Left forelimb (tissue), 1 donor: ENCODE data around the gene POTEF.
"Not testable (repeated sequence)": the region's sequence is repeated elsewhere in the genome, so short reads cannot be mapped to it uniquely, and the experiment has no call there.

Experiments used
- DNase-seq: peaks from one replicate; pipeline ENCODE4 v3.0.0-alpha.2; 2018; ENCODE audit warnings: low spot score

The POTEF gene

GRCh38 chr2:130128464-130128863, 558 bp downstream of the POTEF start:
- peak; percentile 31 for DNase-seq

GRCh38 chr2:130127726-130128125, 1.3 kb downstream of the POTEF start:
- DNase-seq = not testable (repeated sequence)

DNA sequence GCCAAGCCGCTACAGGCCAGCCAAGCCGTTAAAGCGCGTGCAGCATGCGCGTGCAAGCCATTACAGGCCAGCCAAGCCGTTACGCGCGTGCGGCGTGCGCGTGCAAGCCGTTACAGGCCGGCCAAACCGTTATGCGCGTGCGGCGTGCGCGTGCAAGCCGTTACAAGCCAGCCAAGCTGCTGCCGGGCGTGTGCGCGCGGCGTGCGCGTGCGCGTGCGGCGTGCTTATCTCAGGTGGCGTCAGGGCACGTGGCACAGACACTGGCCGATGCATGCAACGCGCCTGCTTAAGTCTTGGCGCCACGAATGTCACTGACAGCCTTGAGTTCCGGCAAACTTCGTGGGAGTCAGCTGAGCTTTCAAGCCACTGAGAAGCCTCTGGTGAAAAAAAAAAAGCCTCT, 8.1 kb downstream of the POTEF start:
- not testable (repeated sequence) for DNase-seq

GRCh38 chr2:130102597-130103363, 26.2 kb downstream of the POTEF start:
- not testable (repeated sequence) for DNase-seq

DNA sequence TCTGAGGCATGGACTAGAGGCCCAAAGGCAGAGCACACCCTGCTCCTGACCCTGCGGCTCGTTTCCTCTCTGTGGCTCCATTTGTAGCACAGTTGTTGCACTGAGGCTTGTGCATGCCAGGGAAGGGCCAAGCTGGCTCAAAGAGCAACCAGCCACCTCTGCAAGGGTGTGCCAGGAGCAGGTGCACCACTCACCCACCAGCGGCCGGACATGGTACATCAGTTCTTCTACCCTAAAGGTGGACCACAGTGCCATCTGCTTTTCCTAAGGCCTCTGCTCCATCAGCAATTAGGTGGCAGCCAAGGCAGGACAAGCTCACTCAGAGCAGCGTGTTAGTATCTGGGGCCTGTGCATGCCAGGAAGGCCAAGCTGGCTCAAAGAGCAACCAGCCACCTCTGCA, 66.4 kb downstream of the POTEF start:
- not testable (repeated sequence) for DNase-seq

DNA sequence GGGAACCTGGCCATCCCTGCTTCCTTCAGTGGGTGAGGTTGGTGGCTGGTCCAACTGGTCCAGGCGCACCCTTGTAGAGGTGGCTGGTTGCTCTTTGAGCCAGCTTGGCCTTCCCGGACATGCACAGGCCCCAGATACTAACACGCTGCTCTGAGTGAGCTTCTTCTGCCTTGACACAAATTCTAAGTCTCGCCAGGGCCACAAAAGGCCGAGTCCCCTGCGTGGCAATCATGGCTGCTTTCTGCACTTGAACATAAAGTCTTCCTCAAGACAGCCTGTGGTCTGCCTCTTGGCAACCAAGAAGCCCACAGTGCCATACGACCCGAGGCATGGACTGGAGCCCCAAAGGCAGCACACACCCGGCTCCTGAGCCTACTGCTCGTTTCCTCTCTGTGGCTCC, 69.0 kb downstream of the POTEF start:
- not testable (repeated sequence) for DNase-seq

DNA sequence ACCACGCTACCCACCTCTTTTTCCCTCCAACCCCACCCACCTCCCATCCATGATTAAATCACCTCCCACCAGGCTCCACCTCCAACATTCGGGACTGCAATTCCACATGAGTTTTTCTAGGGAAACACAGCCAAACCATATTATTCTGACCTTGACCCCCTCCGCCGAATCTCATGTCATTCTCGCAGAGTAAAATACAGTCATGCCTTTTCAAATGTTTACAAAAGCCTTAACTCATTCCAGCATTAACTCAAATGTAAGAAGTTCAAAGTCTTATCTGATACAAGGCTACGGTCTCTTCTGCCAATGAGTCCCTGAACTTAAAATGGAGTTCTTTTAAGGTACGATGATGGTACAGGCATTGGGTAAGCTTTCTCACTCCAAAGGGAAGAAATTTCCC, 72.7 kb downstream of the POTEF start:
- DNase-seq = not testable (repeated sequence)

GRCh38 chr2:130053217-130053911, 75.7 kb downstream of the POTEF start:
- DNase-seq = not testable (repeated sequence)

- not testable (repeated sequence) for DNase-seq
These were observed 76.6 kb downstream of the POTEF start for GRCh38 chr2:130052376-130052775.

GRCh38 chr2:130048422-130048821, 80.6 kb downstream of the POTEF start:
- not testable (repeated sequence) for DNase-seq

- not testable (repeated sequence) for DNase-seq
These were observed 90.8 kb downstream of the POTEF start for GRCh38 chr2:130038265-130038603.

DNA sequence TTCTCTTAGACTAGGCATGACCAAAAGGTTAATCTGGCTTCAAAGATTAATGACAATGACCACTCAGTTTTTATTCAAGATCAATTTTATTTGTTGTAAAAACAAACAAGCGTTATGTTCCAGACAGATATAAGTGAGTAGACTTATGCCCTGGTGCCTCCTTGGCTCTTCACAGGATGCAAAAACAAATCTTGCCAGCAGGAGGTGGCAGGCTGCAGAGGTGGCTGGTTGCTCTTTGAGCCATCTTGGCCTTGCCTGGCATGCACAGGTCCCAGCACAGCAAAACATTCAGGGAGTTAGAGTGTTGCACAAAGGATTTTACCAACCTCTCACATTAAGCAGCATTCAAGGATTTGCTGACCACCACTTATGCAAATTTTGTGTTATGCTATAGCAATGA, 103.1 kb downstream of the POTEF start:
- DNase-seq = not testable (repeated sequence)
